Panc1 (cell line): Measurements from ENCODE around the gene NDNF. TPM values are rescaled to one million over a fixed set of nuclear protein-coding genes. Genes with fewer than 3 reads are reported as not detected.

ENCODE experiments used
- ATAC-seq: fragments of 200-7000 bp; cut with Tn5 transposase; 2 replicates; pipeline ENCODE4 v1.9.1; 2020; ENCODE audit warnings: mild to moderate bottlenecking, moderate library complexity
- BruUV-seq: library from RNA; stranded (reverse); fragments of 400-500 nt; replicated peaks from 2 replicates; lab custom pipeline; 2021; lab: Mats Ljungman, UMichigan
- CTCF ChIA-PET: fragments of 300-600 bp; sonication (Branson Sonifier 250); formaldehyde crosslinking; loops from one replicate; lab custom pipeline; 2022; ENCODE audit warnings: antibody characterized with exemption; lab: Charles Lee
- POLR2A ChIA-PET: fragments of 300-600 bp; sonication (Branson Sonifier 250); formaldehyde crosslinking; loops from one replicate; lab custom pipeline; 2022; ENCODE audit warnings: antibody characterized with exemption; lab: Charles Lee
- DNase-seq: peaks from one replicate; pipeline ENCODE4 v3.0.0-alpha.2; 2010; ENCODE audit warnings: low read depth, low spot score
- H3K27ac ChIP-seq: 2 replicates; pipeline ENCODE4 v1.5.1; 2011; ENCODE audit warnings: mild to moderate bottlenecking, low read length, inconsistent platforms
- H3K27me3 ChIP-seq: fragments of 200-500 bp; sonication (Bioruptor generic); 2 replicates; pipeline ENCODE4 v1.6.0; 2014; ENCODE audit warnings: low read length, inconsistent platforms; ENCODE audit not compliant: control insufficient read depth, insufficient read depth
- H3K36me3 ChIP-seq: fragments of 200-500 bp; sonication (Bioruptor generic); 2 replicates; pipeline ENCODE4 v1.5.1; 2014; ENCODE audit warnings: inconsistent platforms, mild to moderate bottlenecking, low read length, moderate library complexity; ENCODE audit not compliant: control insufficient read depth, insufficient read depth
- H3K4me1 ChIP-seq: 2 replicates; pipeline ENCODE4 v1.5.1; 2011; ENCODE audit warnings: inconsistent platforms, mild to moderate bottlenecking, low read length, moderate library complexity; ENCODE audit not compliant: control insufficient read depth, insufficient read depth
- H3K4me3 ChIP-seq, 2 experiments: 2 replicates each; pipeline ENCODE4 v1.5.1; 2011 to 2012; ENCODE audit warnings: low read depth in 2 of 2, low read length in 2 of 2, mild to moderate bottlenecking in 2 of 2, inconsistent platforms in 1 of 2, moderate library complexity in 1 of 2
- H3K9me3 ChIP-seq: fragments of 200-500 bp; sonication (Bioruptor generic); 2 replicates; pipeline ENCODE4 v1.5.1; 2014; ENCODE audit warnings: low read depth, mild to moderate bottlenecking, inconsistent platforms, low read length, moderate library complexity; ENCODE audit not compliant: control insufficient read depth, insufficient read depth
- POLR2AphosphoS5 ChIP-seq: IDR thresholded peaks from 2 replicates; pipeline ENCODE4 v1.6.1; 2012; ENCODE audit warnings: mild to moderate bottlenecking, low read depth, low read length, moderate library complexity
- SIN3A ChIP-seq: IDR thresholded peaks from 2 replicates; pipeline ENCODE4 v1.6.1; 2012; ENCODE audit warnings: low read depth, mild to moderate bottlenecking, low read length, moderate library complexity, borderline replicate concordance; ENCODE audit not compliant: insufficient read depth
- TCF7L2 ChIP-seq: IDR thresholded peaks from 2 replicates; pipeline ENCODE4 v1.6.1; 2011; ENCODE audit warnings: mild to moderate bottlenecking, low read depth, low read length, inconsistent platforms
- in situ Hi-C: cut with HindIII; loops from 2 replicates; pipeline ENCODE4 v1.10.0; 2016; ENCODE audit warnings: low sequenced_read_pairs, low pct_unique_long_range_greater_than_20kb
- intact Hi-C: fragments of 100-400 bp; cut with micrococcal nuclease; formaldehyde crosslinking; loops from one replicate; pipeline ENCODE4 v1.10.0; 2022; ENCODE audit not compliant: unreplicated experiment
- total RNA-seq: library from RNA; stranded (reverse); gene quantifications from one replicate; pipeline ENCODE4 v1.2.1, GENCODE V29; 2021; ENCODE audit not compliant: unreplicated experiment
- TF ChIP-seq, protein P1 (sequence below), 2 experiments: IDR thresholded peaks; 2 replicates each; pipeline ENCODE4 v1.6.1; 2011 to 2012; ENCODE audit warnings: low read depth in 2 of 2, control low read depth in 1 of 2, low read length in 1 of 2, mild to moderate bottlenecking in 1 of 2, moderate library complexity in 1 of 2; ENCODE audit not compliant: insufficient read depth in 1 of 2
- TF ChIP-seq, protein P2 (sequence below): fragments of 450-650 bp; IDR thresholded peaks from 2 replicates; pipeline ENCODE4 v1.5.1; 2017; ENCODE audit warnings: mild to moderate bottlenecking

Gene NDNF
- total RNA-seq, 1 experiment from 2014 or later = 0.10 TPM

GRCh38 chr4:121112530-121112929 is 40.2 kb upstream of the NDNF start:
- no peak for ATAC-seq
- Histone ChIP-seq H3K27ac (no peak overlapping the region), H3K4me1 (no peaks in the 10 kb centered on the region), H3K9me3 (no peaks in the 10 kb centered on the region), H3K4me3 (no peak overlapping the region), H3K36me3 (no peaks in the 10 kb centered on the region), H3K27me3 (no peaks in the 10 kb centered on the region)
- in situ Hi-C loops = no loop called here
- POLR2A ChIA-PET = no interaction called here
- no peak for DNase-seq
- no peak for TF ChIP-seq TCF7L2
- TF ChIP-seq, protein P1, sequence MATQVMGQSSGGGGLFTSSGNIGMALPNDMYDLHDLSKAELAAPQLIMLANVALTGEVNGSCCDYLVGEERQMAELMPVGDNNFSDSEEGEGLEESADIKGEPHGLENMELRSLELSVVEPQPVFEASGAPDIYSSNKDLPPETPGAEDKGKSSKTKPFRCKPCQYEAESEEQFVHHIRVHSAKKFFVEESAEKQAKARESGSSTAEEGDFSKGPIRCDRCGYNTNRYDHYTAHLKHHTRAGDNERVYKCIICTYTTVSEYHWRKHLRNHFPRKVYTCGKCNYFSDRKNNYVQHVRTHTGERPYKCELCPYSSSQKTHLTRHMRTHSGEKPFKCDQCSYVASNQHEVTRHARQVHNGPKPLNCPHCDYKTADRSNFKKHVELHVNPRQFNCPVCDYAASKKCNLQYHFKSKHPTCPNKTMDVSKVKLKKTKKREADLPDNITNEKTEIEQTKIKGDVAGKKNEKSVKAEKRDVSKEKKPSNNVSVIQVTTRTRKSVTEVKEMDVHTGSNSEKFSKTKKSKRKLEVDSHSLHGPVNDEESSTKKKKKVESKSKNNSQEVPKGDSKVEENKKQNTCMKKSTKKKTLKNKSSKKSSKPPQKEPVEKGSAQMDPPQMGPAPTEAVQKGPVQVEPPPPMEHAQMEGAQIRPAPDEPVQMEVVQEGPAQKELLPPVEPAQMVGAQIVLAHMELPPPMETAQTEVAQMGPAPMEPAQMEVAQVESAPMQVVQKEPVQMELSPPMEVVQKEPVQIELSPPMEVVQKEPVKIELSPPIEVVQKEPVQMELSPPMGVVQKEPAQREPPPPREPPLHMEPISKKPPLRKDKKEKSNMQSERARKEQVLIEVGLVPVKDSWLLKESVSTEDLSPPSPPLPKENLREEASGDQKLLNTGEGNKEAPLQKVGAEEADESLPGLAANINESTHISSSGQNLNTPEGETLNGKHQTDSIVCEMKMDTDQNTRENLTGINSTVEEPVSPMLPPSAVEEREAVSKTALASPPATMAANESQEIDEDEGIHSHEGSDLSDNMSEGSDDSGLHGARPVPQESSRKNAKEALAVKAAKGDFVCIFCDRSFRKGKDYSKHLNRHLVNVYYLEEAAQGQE (IDR thresholded peaks at IDR 0.05; ENCODE audit: insufficient read depth in 1 of 2, low read depth in 2 of 2, low read length in 1 of 2) = no peak
- TF ChIP-seq SIN3A = no peak
- TF ChIP-seq, protein P2, sequence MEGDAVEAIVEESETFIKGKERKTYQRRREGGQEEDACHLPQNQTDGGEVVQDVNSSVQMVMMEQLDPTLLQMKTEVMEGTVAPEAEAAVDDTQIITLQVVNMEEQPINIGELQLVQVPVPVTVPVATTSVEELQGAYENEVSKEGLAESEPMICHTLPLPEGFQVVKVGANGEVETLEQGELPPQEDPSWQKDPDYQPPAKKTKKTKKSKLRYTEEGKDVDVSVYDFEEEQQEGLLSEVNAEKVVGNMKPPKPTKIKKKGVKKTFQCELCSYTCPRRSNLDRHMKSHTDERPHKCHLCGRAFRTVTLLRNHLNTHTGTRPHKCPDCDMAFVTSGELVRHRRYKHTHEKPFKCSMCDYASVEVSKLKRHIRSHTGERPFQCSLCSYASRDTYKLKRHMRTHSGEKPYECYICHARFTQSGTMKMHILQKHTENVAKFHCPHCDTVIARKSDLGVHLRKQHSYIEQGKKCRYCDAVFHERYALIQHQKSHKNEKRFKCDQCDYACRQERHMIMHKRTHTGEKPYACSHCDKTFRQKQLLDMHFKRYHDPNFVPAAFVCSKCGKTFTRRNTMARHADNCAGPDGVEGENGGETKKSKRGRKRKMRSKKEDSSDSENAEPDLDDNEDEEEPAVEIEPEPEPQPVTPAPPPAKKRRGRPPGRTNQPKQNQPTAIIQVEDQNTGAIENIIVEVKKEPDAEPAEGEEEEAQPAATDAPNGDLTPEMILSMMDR = no peak
- no peak for TF ChIP-seq POLR2AphosphoS5
- BruUV-seq = no TSS peak
- CTCF ChIA-PET = no interaction called here
- intact Hi-C loops = no loop called here

- POLR2A ChIA-PET = no interaction called here
- Histone ChIP-seq H3K4me1 (no peaks in the 10 kb centered on the region), H3K27ac (no peak overlapping the region), H3K4me3 (no peak overlapping the region), H3K36me3 (no peaks in the 10 kb centered on the region), H3K9me3 (no peaks in the 10 kb centered on the region), H3K27me3 (no peaks in the 10 kb centered on the region)
- in situ Hi-C loops = no loop called here
- TF ChIP-seq POLR2AphosphoS5 (no peak), SIN3A (no peak), TCF7L2 (no peak)
- TF ChIP-seq, protein P1 (IDR thresholded peaks at IDR 0.05; ENCODE audit: insufficient read depth in 1 of 2, low read depth in 2 of 2, low read length in 1 of 2) = no peak
- TF ChIP-seq, protein P2 = no peak
- no TSS peak for BruUV-seq
- intact Hi-C loops = no loop called here
- ATAC-seq (no peak), DNase-seq (no peak)
- CTCF ChIA-PET = no interaction called here
Measured at GRCh38 chr4:121108557-121108956, 36.2 kb upstream of the NDNF start.
